ENCODE data around the gene GSTP1. TPM values are rescaled to one million over a fixed set of nuclear protein-coding genes. Genes with fewer than 3 reads are reported as not detected.

Gene GSTP1
- polyA plus RNA-seq, 1 of the 3 experiments (the other 2 are of a cell fraction): 745 TPM

GRCh38 chr11:67627812-67628624 lies 44.4 kb downstream of the GSTP1 start:
- no peak for DNase-seq
- Histone ChIP-seq H3K27me3 (ENCODE audit: insufficient read depth) (no peaks in the 10 kb centered on the region), H3K79me2 (ENCODE audit: insufficient read depth) (no peaks in the 10 kb centered on the region), H4K20me1 (ENCODE audit: insufficient read depth) (no peaks in the 10 kb centered on the region), H2AFZ (ENCODE audit: low read depth) (no peak overlapping the region), H3K4me2 (no peak overlapping the region), H3K36me3 (replicated peaks in 1 of 2; ENCODE audit: control insufficient read depth in 1 of 2, insufficient read depth in 2 of 2, low read length in 1 of 2) (no peaks in the 10 kb centered on the region), H3K9ac (no peak overlapping the region), H3K27ac (ENCODE audit: low read depth in 2 of 2, low read length in 1 of 2) (no peak overlapping the region), H3F3A (replicated peaks; ENCODE audit: insufficient read depth) (no peaks in the 10 kb centered on the region), H3K4me3 (ENCODE audit: low read depth in 2 of 2, low read length in 1 of 2) (no peak overlapping the region), H3K4me1 (ENCODE audit: control insufficient read depth in 1 of 2, insufficient read depth in 2 of 2, low read depth in 1 of 2, low read length in 1 of 2) (peaks cover 0 to 13% of the 10 kb centered on the region in 2 experiments; a peak in 1 of 4 replicates), H3K9me2 (no peaks in the 10 kb centered on the region), H3K9me3 (no peaks in the 10 kb centered on the region)
- ChIA-PET POLR2A (no interaction called here), CTCF (interaction anchor here (0.7 to 17.8 kb wide), 20 partner anchors 8 to 173 kb away, joined by 3 to 308 read pairs (median 8); partner anchors contain the start of genes ACY3, PITPNM1 and TBX10)
- 78% methylated on average over 7 of the region's 15 CpGs for WGBS (ENCODE audit: low lambda C conversion rate)
- TF ChIP-seq RXRA (IDR thresholded peaks at IDR 0.05; ENCODE audit: borderline replicate concordance, low read depth) (no peak), TAF1 (IDR thresholded peaks at IDR 0.05; ENCODE audit: borderline replicate concordance, low read depth, low read length) (no peak), CTCF (IDR thresholded peaks at IDR 0.05) (no peak), POLR2AphosphoS5 (IDR thresholded peaks at IDR 0.05; ENCODE audit: low read depth, low read length) (no peak), NFIC (IDR thresholded peaks at IDR 0.05; ENCODE audit: borderline replicate concordance) (no peak), CHD2 (IDR thresholded peaks at IDR 0.05; ENCODE audit: low read length, partially characterized antibody) (no peak), USF2 (IDR thresholded peaks at IDR 0.05; ENCODE audit: borderline replicate concordance, low read depth, low read length) (no peak), EP300 (IDR thresholded peaks at IDR 0.05; ENCODE audit: borderline replicate concordance in 1 of 2, low read depth in 1 of 2, low read length in 1 of 2) (no peak), ZBTB33 (IDR thresholded peaks at IDR 0.05; ENCODE audit: borderline replicate concordance, low read depth) (no peak), NRF1 (IDR thresholded peaks at IDR 0.05; ENCODE audit: low read depth, low read length) (no peak)
